ENCODE measurements around the gene DAAM2.

Gene DAAM2

DNA sequence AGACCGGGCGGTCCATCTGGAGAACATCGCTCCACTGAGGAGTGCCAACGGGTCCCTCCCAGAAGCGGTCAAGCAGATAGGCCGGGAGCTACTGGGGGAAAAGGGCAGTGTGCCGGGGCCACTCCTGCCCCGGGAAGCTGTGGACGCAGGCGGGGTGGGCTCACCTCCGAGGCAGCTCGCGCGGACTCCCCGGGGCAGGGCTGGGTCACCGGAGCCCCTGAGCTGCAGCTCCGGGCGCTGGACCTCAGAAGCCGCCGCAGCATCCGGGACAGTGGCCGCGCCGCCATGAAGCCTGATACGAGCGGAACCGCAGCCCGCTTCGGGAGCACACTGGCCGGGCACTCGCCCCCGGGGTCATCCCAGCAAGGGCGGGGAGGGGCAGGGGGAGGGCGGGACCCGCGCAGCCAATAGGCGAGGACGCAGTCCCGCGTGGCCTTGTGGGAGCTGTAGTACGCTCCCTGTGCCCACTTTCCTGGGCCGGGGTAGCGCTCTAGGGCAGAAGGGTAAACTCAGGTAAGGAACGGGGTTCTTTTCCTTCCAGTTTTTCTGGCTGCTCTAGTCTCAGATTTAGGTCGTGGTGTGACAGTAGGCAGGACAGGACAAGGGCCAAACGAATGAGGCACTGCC is 142.1 kb downstream of the DAAM2 start, which contains the start of gene MOCS1:
Gene MOCS1 (minus strand): TSS at position 332 of the 627 bp plus-strand sequence. CDS start 45 bp downstream, at position 287.
- no peak for DNase-seq

DNA sequence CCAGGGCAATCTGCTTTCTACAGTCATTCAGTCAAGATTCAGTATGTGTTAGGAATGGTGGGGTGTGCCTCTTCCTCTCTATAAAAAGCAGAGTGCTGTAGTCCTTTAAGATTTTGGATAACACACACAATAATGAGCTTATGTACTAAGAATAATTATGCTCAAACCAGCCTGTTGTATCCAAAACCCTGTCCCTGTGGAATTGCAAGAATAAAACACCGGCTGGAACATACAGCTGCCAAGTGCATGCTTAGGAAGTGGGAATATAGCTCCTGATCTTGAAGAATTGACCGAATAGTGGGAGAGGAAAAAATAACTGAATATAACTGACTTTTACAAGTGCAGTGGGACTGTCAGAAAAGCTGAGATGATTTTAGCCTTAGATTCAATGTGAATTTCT is 143.1 kb downstream of the DAAM2 start:
- no peak for DNase-seq

DNA sequence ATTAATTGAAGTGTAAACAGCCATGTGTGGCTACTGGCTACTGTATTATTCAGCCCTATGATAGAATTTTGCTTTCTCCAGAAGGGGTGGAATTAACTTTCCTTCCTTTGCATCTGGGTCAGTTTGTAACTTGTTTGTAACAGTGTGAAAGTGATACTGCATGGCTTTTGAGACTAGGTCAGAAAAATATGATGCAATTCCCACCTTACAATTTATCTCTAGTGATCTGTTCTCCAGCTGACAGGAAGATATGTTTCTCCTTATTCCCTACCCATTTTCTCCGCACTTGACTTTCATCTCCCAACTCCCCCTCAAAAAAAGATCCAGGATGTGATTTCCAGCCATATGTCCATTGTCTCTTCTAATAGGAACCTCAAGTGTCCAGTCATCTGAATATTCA is 144.7 kb downstream of the DAAM2 start:
- no peak for DNase-seq

DNA sequence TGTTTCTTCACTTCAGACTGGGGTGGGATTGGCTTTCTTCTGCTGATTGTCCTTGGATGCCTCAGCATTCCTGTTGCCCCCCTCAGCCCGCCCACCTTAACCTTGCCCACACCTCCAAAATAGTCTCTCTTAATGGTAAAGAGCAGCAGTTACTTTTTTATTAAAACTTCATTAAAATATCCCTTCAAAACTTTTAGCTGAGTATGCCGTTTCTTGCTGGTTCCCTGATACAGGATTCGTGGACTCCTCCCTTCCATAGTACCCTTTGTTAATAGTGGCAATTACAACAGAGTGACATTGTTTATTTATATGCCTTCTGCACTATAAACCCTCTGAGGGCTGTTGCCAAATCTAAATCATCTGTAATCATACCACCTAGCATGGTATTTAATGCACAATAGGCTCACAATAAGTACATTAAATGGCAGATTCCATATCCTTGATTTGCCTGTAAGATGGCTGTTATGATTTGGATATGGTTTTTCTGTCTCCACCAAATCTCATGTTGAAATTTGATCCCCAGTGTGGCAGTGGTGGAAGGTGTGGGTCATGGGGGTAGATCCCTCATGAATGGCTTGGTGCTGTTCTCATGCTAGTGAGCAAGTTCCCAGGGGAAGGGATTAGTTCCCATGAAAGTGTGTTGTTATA is 145.6 kb downstream of the DAAM2 start:
- DNase-seq: no peak

DNA sequence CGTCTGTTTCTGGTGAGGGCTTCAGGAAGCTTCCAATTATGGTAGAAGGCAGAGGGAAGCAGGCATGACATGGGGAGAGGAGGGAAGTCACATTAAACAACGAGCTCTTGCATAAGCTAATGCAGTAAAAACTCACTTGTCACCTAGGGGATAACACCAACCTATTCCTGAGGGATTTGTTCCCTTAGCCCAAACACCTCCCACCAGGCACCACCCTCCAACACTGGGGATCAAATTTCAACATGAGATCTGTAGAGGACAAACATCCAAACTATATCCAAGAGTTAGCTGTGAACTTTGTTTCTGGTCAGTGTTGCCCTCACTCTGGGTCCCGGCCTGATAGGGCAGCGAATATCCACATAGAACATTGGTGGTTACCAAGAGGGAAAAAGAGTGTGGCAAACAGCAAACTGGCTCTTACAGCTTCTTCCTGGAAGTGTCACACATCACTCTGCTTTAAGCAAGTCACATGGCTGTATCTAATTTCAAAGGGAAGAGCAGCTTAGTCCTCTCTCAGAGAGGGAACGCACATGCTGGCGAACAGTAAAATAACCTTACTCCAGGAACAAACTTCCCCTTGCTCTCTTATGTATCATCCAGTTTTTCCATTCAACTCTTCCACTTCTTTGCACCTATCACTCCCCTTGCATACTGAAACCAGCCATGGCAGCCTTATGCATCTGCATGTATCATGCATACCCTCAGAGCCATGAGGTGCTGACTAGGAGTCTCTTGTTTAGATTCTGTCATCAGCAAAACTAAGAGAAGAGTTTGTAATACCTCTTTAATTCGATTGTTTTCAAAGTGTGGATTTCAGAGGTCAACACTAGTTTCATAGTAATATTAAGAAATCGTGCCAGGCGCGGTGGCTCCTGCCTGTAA is 146.8 kb downstream of the DAAM2 start:
- no peak for DNase-seq

DNA sequence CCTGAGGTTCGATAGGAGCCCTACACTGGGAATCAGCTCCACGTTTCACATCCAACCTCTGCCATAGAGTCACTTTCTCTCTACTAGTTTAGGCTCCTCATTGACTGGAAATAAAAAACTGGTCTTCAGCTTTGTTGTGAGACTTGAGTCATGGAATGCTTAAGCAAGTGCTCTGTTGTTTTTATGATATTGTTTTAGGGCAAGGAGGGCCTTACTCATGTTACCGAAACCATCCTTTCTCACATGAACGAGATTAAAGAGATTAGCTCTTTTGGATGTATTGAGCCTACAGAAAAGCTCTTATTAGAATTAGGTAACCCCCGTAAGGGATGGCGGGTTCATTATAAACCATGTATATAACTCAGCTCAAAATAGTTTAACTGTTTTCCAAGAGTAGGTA is 149.0 kb downstream of the DAAM2 start:
- DNase-seq: no peak

DNA sequence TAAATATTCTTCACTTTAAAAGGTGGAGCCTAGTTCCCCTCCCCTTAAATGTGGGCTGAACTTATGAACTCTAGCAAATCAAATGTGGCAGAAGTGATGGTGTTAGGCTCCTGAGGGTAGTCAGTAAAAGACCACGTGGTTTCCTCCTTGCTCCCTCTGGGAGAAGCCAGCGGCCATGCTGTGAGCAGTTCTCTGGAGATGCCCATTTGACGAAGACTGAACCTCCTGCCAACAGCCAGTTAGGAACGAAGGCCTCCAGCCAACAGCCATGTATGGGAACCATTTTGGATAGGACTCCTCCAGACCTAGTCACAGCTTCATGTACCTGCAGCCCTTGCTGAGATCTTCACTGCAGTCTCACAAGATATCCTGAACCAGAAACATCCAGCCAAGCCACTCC is 149.6 kb downstream of the DAAM2 start:
- no peak for DNase-seq

DNA sequence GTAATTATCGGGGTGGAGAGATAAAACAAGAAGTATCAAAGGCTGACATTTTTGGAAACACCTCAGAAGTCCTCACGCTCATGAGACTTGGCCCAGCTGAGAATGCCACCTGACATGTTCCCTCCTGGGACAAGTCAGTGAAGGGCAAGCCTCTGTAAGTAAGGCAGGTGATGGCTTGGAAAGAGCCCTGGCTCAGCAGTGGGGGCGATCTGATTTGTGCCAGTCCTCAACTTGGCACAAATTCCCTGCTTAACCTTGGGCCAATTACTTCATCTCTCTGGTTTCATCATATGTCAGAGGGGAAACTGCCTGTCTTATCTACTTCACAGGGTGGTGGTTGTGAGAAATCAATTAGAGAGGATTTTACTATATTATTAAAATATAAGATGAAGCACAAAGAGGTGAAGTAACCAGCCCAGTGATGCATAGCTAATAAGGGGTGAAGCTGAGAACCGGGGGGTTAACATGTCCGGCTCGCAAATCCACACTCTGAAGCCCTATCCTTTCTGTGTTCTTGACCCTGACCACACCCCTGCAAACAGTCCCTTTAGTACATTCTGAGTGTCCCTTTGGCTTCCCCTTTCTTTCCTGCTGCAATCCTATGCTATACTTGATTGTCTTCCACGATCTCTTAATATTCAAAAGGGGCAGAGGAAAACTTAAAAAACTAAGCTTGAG is 150.9 kb downstream of the DAAM2 start:
- DNase-seq: no peak

DNA sequence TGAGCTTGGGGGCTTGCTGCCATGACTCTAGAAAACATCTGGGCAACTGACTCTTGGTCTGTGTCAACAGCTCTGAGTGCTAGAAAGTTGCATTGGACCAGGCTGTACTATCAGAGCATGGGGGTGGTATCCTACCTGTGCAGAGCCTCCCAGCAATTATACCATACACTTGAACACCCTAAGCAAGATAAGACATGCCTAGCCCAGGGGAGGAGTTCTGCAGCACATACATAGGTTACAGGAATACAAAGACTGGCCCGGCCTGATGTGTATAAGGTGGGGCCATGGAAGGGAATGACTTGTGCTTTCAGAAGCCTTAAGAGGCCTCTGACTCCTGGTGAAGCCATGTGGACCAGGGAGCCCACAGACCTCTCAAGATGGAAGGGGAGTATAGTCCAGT is 153.4 kb downstream of the DAAM2 start:
- no peak for DNase-seq

DNA sequence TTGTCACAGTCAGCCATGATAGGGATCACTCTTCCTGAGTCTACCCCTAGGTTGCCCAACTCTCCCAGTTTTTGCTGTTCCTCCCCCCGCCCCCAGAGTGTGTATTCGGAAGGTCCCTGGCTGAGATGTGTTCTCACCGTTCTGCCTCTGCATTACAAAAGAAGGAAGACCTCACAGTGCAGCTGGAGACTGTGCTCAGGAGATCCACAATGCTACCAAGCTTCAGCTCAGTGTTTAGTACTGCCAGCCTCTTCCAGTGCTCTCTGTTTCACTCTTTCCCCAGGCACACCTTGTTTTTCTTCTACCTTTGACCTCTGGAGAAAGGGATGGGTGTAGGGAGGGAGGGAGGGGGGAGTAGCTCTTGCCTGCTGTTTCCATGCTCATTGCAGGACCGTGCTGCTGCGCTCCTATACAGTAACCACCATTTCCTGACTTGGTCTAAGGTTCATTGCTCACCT is 155.5 kb downstream of the DAAM2 start:
- DNase-seq: no peak

DNA sequence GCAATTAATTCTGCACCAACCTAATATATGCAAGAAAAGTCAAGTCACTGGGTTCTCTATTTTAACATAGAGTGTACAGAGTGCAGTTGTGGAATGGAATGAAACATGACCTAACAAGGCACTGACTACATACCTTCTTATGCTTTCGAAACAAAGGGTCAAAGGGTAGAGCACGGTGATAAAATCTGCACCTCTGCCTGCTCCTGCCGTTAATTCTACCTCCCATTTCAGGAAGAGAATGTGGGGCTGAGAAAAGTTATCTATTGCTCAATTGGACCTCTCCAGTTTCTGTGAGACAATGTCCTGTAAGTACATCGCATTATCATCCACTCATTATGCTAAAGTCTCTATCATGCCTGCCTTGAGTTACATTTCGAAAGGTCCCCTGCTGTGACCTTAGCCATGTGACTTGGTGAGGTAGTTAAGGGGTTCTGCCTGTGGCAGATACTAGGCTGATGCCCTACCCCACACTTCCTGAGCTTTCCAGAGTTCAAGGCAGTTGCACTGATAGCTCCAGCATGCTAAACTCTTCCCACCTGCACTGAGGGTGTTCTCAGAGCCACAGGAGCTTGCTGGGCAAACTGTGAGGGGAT is 156.1 kb downstream of the DAAM2 start:
- no peak for DNase-seq

DNA sequence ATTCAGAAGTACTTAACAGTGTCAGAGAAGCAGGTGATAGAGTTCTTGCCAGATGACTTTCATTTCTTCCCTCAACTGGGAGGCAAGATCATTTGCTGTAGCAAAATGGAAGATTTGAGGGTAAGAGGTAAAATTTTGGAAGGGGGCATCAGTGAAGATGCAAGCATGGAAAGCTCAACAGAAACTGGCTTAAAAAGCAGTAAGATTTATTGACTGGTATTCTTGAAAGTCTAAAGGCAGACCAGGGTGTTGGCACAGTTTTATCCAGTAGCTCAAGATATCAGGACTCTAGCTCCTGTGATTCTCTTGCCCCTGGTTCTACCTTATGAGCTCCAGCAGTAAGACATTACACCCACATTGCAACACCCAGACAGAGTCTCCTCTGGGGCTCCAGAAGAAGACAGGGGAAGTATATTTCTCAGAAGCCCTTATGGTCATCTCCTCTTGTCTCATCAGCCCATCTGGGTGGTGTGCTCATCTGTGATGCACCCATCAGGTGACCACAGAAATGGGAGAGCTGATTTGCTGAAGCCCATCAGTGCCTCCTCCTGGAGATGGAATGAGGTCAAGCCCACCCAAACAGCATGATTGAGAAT is 158.0 kb downstream of the DAAM2 start:
- DNase-seq: no peak

DNA sequence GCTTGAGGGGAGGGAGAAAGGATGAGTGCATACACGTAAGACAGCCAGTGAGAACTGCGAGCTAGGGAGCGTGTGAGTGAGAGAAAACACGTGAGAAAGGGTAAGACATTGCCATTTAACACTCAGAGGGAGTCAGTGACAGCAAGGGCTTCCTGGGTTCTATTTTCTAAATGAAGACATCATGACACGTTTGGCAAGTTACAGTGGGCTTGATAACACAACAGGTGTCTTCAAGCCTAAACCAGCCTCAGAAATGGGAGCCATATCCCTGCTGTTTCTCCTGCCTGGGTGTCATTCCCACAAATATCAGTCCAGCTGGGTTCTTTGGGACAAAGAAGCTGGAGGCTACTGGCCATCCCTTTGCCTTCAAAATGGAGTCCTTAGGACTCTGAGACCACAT is 159.0 kb downstream of the DAAM2 start:
- DNase-seq: no peak

DNA sequence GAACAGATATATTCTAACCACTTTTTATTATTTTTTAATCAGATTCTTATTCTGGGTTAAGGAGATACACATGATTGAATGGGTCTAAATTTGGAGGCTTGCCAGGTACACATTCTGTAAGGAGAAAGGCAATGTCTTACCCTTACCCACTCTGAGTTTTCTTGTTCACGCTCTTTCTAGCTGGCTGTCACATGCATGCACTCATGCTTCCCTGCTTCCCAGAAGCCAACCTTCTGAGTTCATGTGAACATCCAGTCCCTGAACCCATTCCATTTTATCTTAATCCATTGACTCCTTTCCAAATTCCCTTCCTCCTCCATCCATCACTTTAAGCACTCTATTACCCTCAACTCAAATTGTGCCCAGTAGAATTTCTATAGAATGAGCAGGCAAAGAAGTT is 159.5 kb downstream of the DAAM2 start:
- no peak for DNase-seq

DNA sequence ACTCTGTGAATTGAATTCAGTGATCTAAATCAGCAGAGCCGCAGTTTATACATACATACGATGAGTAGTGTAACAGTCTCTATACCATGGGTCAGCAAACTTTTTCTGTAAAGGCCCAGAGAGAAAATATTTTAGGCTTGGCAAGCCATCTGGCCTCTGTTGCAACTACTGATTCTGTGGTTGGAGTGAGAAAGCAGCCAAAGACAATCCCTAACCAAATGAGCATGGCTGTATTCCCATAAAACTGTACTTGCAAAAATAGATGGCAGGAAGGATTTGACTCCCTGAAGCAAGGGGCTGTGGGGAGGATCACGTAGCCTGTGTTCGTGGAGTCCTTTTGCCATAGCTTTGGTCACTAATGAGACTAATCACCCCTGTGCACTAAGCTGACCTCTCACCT is 160.0 kb downstream of the DAAM2 start:
- DNase-seq: no peak

DNA sequence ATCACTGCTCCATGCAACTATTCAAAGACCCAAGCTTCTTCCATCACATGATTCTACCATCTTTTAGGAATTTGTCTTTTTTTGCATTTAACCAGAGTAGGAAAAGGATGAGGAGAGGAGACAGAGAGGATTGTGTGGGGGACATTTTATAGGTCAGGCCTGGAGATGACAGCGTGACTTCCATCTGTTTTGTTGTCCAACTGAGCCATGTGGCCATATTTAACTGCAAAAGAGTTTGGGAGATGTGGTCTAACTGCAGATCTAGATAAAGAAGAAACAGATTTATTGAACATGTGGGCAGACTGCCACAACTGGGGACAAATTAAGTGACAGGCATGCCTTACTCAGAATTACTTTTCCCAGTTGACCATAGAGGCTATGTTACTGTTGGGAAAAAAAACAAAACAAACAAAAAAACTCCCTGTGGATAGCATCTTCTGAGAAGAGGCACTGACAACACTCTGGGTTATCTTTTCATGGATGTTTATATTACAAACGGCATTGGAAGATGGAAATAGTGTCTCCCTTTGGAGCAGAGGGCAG is 161.0 kb downstream of the DAAM2 start:
- no peak for DNase-seq

Measured in NCI-H1417 treated with DMSO at 0.1 percent for 48 hours (cell line).